ENCODE data around the gene LMNTD2.
A peak's percentile ranks its signal among the peaks of the same experiment; 100 is the strongest.

The LMNTD2 gene

DNA sequence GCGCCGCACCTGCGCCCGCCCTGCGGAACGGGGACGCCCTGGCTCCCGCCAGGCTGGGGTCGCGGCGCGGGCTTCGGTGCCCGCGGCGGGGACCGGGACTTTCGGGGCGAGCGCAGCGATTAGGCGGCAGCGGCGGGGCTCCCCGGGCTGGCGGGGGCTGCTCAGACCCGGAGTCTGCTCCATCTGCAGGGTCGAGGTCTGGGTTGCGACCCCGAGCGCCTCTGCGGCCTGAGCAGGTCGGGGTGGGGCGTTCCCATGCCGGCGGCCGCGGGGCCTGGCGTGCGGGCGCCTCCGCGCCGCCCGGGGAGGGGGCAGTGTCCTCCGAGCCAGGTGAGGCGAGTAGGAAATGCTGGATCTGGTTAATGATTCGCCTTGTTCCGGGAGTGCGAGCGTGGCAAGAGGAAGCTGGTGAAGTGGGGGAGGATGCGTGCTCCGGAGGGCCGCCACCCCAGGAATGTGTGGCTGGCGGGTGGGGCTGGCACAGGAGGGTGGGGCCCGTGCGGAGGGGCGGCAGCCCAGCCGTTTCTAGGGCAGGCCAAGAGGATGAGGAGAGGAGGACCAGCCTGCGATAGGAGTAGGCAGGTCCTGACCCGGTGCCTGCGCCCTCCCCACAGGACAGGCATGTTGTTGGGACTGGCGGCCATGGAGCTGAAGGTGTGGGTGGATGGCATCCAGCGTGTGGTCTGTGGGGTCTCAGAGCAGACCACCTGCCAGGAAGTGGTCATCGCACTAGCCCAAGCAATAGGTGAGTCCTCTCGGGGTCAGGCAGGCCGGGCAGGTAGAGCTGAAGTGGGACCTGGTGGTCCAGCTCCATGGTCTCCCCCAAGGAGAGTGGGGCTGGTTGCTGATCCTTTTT lies 838 bp upstream of the LMNTD2 start:
- H3K4me3 ChIP-seq (ENCODE audit: low read depth, low read length) = peak overlapping the region; percentile 53
- TF ChIP-seq, protein P1, sequence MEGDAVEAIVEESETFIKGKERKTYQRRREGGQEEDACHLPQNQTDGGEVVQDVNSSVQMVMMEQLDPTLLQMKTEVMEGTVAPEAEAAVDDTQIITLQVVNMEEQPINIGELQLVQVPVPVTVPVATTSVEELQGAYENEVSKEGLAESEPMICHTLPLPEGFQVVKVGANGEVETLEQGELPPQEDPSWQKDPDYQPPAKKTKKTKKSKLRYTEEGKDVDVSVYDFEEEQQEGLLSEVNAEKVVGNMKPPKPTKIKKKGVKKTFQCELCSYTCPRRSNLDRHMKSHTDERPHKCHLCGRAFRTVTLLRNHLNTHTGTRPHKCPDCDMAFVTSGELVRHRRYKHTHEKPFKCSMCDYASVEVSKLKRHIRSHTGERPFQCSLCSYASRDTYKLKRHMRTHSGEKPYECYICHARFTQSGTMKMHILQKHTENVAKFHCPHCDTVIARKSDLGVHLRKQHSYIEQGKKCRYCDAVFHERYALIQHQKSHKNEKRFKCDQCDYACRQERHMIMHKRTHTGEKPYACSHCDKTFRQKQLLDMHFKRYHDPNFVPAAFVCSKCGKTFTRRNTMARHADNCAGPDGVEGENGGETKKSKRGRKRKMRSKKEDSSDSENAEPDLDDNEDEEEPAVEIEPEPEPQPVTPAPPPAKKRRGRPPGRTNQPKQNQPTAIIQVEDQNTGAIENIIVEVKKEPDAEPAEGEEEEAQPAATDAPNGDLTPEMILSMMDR (IDR thresholded peaks at IDR 0.05; ENCODE audit: insufficient read depth, low read depth, low read length, missing control alignments) = no peak
- DNase-seq (ENCODE audit: low read depth) = no peak

GRCh38 chr11:559712-560304 lies 730 bp downstream of the LMNTD2 start:
- DNase-seq (ENCODE audit: low read depth) = no peak
- TF ChIP-seq, protein P1 (IDR thresholded peaks at IDR 0.05; ENCODE audit: insufficient read depth, low read depth, low read length, missing control alignments) = no peak
- H3K4me3 ChIP-seq (ENCODE audit: low read depth, low read length) = peak overlapping the region; percentile 66

- TF ChIP-seq, protein P1 (IDR thresholded peaks at IDR 0.05; ENCODE audit: insufficient read depth, low read depth, low read length, missing control alignments) = no peak
- H3K4me3 ChIP-seq (ENCODE audit: low read depth, low read length) = no peak overlapping the region
- no peak for DNase-seq (ENCODE audit: low read depth)
These were observed 1.4 kb downstream of the LMNTD2 start for GRCh38 chr11:559020-559620.

DNA sequence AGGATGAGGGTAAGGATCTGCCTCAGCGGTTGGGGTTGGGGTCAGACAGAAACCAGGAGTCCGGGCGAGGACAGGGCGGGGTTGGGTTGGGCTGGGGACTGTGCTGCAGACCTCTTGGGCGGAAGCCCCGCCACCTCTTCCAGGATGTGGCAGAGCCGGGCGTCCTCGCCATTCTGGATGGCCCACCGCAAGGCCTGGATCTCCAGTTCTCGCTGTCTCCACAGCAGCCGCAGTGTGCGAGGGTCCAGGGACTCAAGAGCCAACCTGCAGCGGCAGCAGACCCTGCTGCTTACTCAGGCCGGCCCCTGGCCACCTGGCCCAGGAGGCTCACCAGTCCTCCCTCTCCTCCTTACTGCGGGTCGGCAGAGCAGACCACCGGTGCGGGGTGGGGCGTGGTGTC lies 2.0 kb downstream of the LMNTD2 start:
- DNase-seq (ENCODE audit: low read depth) = no peak
- TF ChIP-seq, protein P1 (IDR thresholded peaks at IDR 0.05; ENCODE audit: insufficient read depth, low read depth, low read length, missing control alignments) = no peak
- no peak overlapping the region for H3K4me3 ChIP-seq (ENCODE audit: low read depth, low read length)

DNA sequence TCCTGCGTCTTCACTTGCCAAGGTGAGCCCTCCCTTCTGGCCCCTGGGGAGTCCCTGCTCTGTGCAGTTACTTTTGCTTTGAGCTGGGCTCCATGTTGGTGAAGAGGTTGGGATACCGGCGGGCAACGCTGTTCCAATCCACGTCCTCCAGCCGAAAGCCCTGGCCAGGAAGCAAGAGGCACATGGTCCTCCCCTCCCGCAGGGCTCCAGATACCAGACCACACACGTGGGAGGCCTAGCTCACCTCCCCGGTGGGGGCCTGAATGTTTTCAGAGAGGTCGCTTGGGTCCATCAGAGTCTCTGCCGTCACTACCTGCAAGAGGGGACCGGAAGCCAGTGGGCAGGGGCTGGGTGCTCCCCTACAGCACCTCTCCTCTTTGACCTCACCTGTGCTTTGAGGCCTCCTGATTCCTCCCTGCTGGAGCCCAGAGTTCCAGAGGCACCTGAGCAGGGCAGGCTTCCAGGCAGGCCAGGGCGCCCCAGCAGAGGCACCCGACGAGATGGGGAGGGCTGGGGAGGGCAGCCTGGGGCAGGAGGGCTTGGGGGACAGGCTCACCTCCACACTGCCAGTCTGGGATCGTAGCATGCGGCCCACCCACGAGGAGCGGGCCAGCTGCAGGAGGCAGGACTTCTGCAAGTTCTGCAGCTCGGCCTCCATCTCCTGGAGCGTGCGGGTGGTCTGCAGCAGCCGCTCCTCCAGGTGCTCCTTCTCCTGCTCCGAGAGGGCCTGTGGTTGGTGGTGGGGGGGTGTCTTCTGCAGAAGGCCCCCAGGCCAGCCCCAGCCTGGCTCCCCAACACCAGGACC lies 3.0 kb downstream of the LMNTD2 start:
- no peak for DNase-seq (ENCODE audit: low read depth)
- TF ChIP-seq, protein P1 (IDR thresholded peaks at IDR 0.05; ENCODE audit: insufficient read depth, low read depth, low read length, missing control alignments) = no peak
- no peak overlapping the region for H3K4me3 ChIP-seq (ENCODE audit: low read depth, low read length)

DNA sequence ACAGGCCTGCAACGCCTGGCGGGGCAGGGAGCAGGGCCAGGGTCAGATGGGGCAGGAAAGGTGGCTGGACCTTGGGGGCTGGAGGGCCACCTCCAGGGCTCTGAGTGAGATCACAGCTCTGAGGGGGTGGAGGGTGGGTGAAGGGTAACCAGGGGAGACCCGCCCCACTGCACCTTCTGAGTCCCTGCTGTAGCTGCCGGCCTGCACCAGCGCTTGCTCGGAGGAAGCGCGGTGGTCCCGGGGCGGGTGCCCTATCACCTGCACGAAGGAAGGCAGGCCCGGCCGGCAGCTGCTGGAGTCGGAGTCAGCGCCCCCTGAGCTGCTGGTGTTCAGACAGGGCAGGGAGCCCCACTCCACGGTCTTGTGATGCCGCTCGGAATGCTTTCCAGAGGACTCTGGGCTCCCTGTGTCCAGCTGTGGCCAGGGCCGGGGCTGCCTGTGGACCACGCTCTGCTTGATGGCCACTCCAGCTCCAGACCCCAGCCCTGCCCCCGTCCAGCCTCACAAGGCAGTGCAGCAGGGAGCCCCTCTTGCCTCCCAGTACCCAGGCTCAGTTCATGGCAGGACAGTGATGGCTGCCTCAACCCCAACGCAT lies 3.8 kb downstream of the LMNTD2 start:
- no peak overlapping the region for H3K4me3 ChIP-seq (ENCODE audit: low read depth, low read length)
- TF ChIP-seq, protein P1 (IDR thresholded peaks at IDR 0.05; ENCODE audit: insufficient read depth, low read depth, low read length, missing control alignments) = no peak
- DNase-seq (ENCODE audit: low read depth) = no peak
